Mucosa of gallbladder (tissue), 1 donor: ENCODE measurements around the gene DOLK. TPM values are rescaled to one million over a fixed set of nuclear protein-coding genes. Genes with fewer than 3 reads are reported as not detected.
A peak's percentile ranks its signal among the peaks of the same experiment; 100 is the strongest.

Source experiments
- DNase-seq: peaks from one replicate; pipeline ENCODE4 v3.0.0-alpha.2; 2020; ENCODE audit warnings: low spot score
- total RNA-seq: library from RNA; stranded (reverse); gene quantifications from one replicate; pipeline ENCODE4 v1.2.1, GENCODE V29; 2021
- donor health status: DM: no; HTN: no; CAD: no.

The DOLK gene
- total RNA-seq, 1 donor from 2014 or later: 18.2 TPM

GRCh38 chr9:128906741-128907140 is 40.7 kb downstream of the DOLK start:
- no peak for DNase-seq

GRCh38 chr9:128905964-128906363 is 41.4 kb downstream of the DOLK start:
- no peak for DNase-seq

DNA sequence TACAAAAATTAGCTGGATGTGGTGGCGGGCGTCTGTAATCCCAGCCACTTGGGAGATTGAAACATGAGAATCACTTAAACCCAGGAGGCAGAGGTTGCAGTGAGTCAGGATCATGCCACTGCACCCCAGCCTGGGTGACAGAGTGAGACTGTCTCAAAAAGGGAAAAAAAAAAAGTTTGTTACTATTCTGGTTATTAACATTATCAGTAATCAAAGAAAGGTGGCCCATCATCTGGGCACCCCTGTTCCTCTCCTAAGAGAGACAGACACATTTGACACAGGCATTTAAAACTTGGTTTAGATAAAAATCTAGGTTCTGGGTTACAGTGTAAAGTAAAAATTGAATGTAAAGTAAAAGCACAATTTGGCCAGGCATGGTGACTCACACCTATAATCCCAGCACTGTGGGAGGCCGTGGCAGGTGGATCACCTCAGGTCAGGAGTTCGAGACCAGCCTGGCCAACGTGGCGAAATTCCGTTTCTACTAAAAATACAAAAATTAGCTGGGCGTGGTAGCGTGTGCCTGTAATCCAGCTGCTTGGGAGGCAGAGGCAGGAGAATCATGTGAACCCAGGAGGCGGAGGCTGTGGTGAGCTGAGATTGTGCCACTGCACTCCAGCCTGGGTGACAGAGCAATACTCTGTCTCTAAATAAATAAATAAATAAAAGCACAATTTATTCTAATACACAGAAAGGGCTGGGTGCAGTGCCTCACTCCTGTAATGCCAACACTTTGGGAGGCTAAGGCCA is 43.4 kb downstream of the DOLK start:
- DNase-seq: no peak

DNA sequence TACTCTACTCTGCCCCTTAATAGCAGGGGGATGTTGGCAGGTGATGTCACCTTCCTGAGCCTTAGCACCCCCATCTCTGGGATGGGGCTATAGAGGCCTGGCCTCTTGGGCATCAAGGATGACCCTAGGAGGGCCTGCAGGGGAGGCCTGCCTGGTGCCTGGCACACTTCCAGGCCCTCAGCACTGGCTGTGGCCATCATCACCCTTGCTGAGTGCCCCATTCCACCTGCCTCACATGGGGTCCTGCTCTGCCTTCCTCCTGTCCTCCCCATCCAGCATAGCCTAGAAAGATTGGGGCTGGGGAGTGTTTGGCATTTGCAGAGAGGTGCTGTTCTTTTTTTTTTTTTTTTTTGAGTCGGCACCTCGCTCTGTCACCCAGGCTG is 44.3 kb downstream of the DOLK start:
- DNase-seq: no peak

GRCh38 chr9:128902351-128903078 is 44.9 kb downstream of the DOLK start:
- peak; percentile 55 for DNase-seq

GRCh38 chr9:128901822-128902221 is 45.6 kb downstream of the DOLK start:
- no peak for DNase-seq

DNA sequence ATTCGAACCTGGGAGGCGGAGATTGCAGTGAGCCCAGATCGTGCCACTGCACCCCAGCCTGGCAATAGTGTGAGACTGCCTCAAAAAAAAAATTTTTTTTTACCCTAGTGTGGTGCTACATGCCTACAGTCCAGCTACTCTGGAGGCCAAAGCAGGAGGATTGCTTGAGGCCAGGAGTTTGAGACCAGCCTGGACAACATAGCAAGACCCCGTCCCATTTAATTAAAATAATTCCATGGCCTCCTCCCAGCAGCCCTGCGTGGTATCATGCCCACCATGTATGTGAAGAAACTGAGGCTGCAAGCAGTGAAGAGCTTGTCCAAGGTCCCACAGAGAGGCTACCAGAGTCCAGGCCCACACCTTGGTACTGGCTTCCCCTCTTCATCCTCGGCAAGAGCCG is 46.0 kb downstream of the DOLK start:
- no peak for DNase-seq

GRCh38 chr9:128899566-128900322 is 47.7 kb downstream of the DOLK start:
- no peak for DNase-seq

GRCh38 chr9:128898845-128899565 is 48.4 kb downstream of the DOLK start:
- no peak for DNase-seq

DNA sequence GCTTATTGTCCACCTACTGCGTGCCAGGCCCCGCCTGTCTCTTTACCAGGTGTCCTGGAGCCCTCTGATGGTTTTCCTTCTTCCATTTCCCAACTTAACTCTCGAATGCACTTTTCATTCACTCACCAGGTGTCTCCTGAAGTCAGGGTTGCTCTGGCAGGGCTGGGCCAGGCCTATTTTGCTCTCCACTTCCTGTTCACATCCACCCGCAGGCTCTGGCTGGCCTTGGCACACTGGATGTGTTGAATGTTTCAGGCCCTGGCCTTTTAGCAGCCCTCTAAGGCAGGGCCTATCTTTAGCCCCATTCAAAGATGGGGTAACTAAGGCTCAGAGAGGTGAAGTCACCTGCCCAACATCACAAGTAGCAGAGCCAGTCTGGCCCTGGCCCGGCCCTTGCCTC is 49.0 kb downstream of the DOLK start:
- no peak for DNase-seq

DNA sequence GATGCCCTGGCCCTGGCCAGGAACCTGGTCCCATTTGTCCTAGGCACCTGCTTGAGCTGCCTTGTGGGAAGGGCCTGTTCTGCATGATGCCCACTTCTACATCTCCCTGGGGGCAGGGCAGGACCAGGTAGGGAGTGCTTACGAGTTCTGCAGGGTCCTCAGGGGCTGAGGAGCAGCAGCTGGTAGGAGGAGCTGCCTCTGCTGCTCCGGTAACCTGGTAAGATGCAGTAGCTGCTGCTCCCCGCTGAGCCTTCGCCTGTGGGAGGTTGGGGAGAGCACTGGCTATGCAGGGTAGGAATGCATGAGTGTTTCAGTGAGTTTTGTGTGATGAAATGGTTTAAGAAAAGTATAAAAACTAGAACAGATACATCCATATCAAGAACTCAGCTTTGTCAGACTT is 51.8 kb downstream of the DOLK start:
- no peak for DNase-seq

Other genes starting within 250 kb of the DOLK start
- gene PKN3, start 245.1 kb downstream of the DOLK start, total RNA-seq: 9.4 TPM
- 66.2 TPM for gene ZDHHC12, start 223.5 kb downstream of the DOLK start, total RNA-seq
- 52.2 TPM for gene ZER1, start 175.7 kb downstream of the DOLK start, total RNA-seq
- gene TBC1D13, start 160.3 kb downstream of the DOLK start, total RNA-seq: 31.0 TPM
- 29.8 TPM for gene ENDOG, start 129.1 kb downstream of the DOLK start, total RNA-seq
- gene SPOUT1, start 117.8 kb downstream of the DOLK start, total RNA-seq: 55.0 TPM
- 9.7 TPM for gene KYAT1, start 65.7 kb downstream of the DOLK start, total RNA-seq
- gene LRRC8A, start 65.5 kb downstream of the DOLK start, total RNA-seq: 61.8 TPM
- gene PHYHD1, start 26.6 kb downstream of the DOLK start, total RNA-seq: 14.6 TPM
- 28.2 TPM for gene NUP188, start 96 bp upstream of the DOLK start, total RNA-seq
- gene SH3GLB2, start 80.7 kb upstream of the DOLK start, total RNA-seq: 186 TPM
- 67.3 TPM for gene MIGA2, start 89.0 kb upstream of the DOLK start, total RNA-seq
- 22.3 TPM for gene DOLPP1, start 133.5 kb upstream of the DOLK start, total RNA-seq
- 83.8 TPM for gene CRAT, start 163.2 kb upstream of the DOLK start, total RNA-seq
- 126 TPM for gene PTPA, start 163.8 kb upstream of the DOLK start, total RNA-seq
- 43.5 TPM for gene IER5L, start 230.7 kb upstream of the DOLK start, total RNA-seq